Endothelial cell of umbilical vein (primary cell): ENCODE data around the gene UPB1. TPM values are rescaled to one million over a fixed set of nuclear protein-coding genes. Genes with fewer than 3 reads are reported as not detected.

Experiments used
- BruUV-seq: library from RNA; stranded (reverse); fragments of 400-500 nt; replicated peaks from 2 replicates; lab custom pipeline; 2021; lab: Mats Ljungman, UMichigan
- CTCF ChIA-PET: fragments of 300-600, 350-600 bp; sonication (Branson Sonifier 250); formaldehyde crosslinking; loops from one replicate; lab custom pipeline; 2021; ENCODE audit warnings: antibody characterized with exemption, inconsistent platforms; lab: Charles Lee
- POLR2A ChIA-PET: fragments of 300-600, 350-600 bp; sonication (Branson Sonifier 250); formaldehyde crosslinking; loops from one replicate; lab custom pipeline; 2021; ENCODE audit warnings: antibody characterized with exemption, inconsistent platforms; lab: Charles Lee
- DNase-seq: peaks from one replicate; pipeline ENCODE4 v3.0.0-alpha.2; 2011; ENCODE audit warnings: low read depth, low spot score
- FAIRE-seq: peaks from 2 replicates; lab custom pipeline; 2011; peaks lifted over from hg19 to GRCh38; lab: Jason Lieb, UNC
- H2AFZ ChIP-seq: 2 replicates; pipeline ENCODE4 v1.6.0; 2012; ENCODE audit warnings: low read depth, low read length, control low read depth, inconsistent platforms
- H3K27ac ChIP-seq: 2 replicates; pipeline ENCODE4 v1.5.1; 2011; ENCODE audit warnings: low read depth, mild to moderate bottlenecking, control low read depth, low read length, moderate library complexity; ENCODE audit not compliant: insufficient read depth
- H3K27me3 ChIP-seq, 2 experiments: 2 replicates each; pipeline versions ENCODE4 v1.6.0 to v1.6.1; 2011; ENCODE audit warnings: low read length in 2 of 2, mixed read lengths in 1 of 2; ENCODE audit not compliant: control insufficient read depth in 2 of 2, insufficient read depth in 2 of 2
- H3K36me3 ChIP-seq, 2 experiments: 2 replicates in 1 of 2; 3 replicates in 1 of 2; pipeline ENCODE4 v1.5.1; 2011; ENCODE audit warnings: low read length in 2 of 2, mild to moderate bottlenecking in 1 of 2, moderate library complexity in 1 of 2; ENCODE audit not compliant: control insufficient read depth in 2 of 2, insufficient read depth in 2 of 2; ENCODE audit errors: extremely low read depth in 1 of 2
- H3K4me1 ChIP-seq: 3 replicates; pipeline ENCODE4 v1.5.1; 2011; ENCODE audit warnings: mild to moderate bottlenecking, low read length; ENCODE audit not compliant: control insufficient read depth, insufficient read depth; ENCODE audit errors: extremely low read depth
- H3K4me2 ChIP-seq: 2 replicates; pipeline ENCODE4 v1.6.1; 2011; ENCODE audit warnings: low read length, control low read depth, mixed read lengths; ENCODE audit not compliant: insufficient read depth
- H3K4me3 ChIP-seq, 3 experiments: fragments of 200-600 bp in 1 of 3; sonication (generic), shearing (Covaris generic) in 1 of 3; replicated peaks in 1 of 3; 2 replicates each; pipeline ENCODE4 v1.5.1; 2011 to 2016; ENCODE audit warnings: control low read depth in 3 of 3, low read length in 3 of 3, mild to moderate bottlenecking in 2 of 3, inconsistent platforms in 1 of 3, low read depth in 1 of 3, moderate library complexity in 1 of 3; ENCODE audit not compliant: insufficient read depth in 1 of 3
- H3K79me2 ChIP-seq: 2 replicates; pipeline ENCODE4 v1.6.0; 2012; ENCODE audit warnings: low read length, inconsistent platforms; ENCODE audit not compliant: control insufficient read depth, insufficient read depth
- H3K9ac ChIP-seq: replicated peaks from 2 replicates; pipeline ENCODE3; 2011; ENCODE audit warnings: low read length, control low read depth; ENCODE audit not compliant: insufficient read depth; ENCODE audit errors: extremely low read depth
- H3K9me1 ChIP-seq: replicated peaks from 3 replicates; pipeline ENCODE4 v1.6.0; 2011; ENCODE audit warnings: mild to moderate bottlenecking, low read length; ENCODE audit not compliant: control insufficient read depth, insufficient read depth; ENCODE audit errors: extremely low read depth
- H3K9me3 ChIP-seq: replicated peaks from 2 replicates; pipeline ENCODE4 v1.5.1; 2012; ENCODE audit warnings: low read length, inconsistent platforms; ENCODE audit not compliant: control insufficient read depth, insufficient read depth
- H4K20me1 ChIP-seq: replicated peaks from 2 replicates; pipeline ENCODE3; 2011; ENCODE audit warnings: mild to moderate bottlenecking, low read length; ENCODE audit not compliant: control insufficient read depth, insufficient read depth; ENCODE audit errors: extremely low read depth
- CTCF ChIP-seq, 2 donors: IDR thresholded peaks; 1 replicate in 1 of 2; 2 replicates in 1 of 2; pipeline ENCODE4 v1.5.1; 2011; ENCODE audit warnings: low read length in 2 of 2, mild to moderate bottlenecking in 2 of 2, moderate library complexity in 2 of 2, control low read depth in 1 of 2, inconsistent platforms in 1 of 2, low read depth in 1 of 2; ENCODE audit not compliant: insufficient read depth in 1 of 2; ENCODE audit errors: extremely low read depth in 1 of 2
- EZH2 ChIP-seq: IDR thresholded peaks from 2 replicates; pipeline ENCODE4 v1.6.1; 2012; ENCODE audit warnings: borderline replicate concordance, low read depth, mild to moderate bottlenecking, moderate library complexity, low read length, inconsistent platforms; ENCODE audit not compliant: severe bottlenecking
- FOS ChIP-seq: IDR thresholded peaks from 2 replicates; pipeline ENCODE4 v1.6.1; 2011; ENCODE audit warnings: mild to moderate bottlenecking, low read length, moderate library complexity, borderline replicate concordance; ENCODE audit not compliant: insufficient read depth
- GATA2 ChIP-seq: IDR thresholded peaks from 2 replicates; pipeline ENCODE4 v1.7.0; 2011; ENCODE audit warnings: low read depth, mild to moderate bottlenecking, moderate library complexity, mixed read lengths, low read length; ENCODE audit not compliant: insufficient read length, insufficient read depth
- JUN ChIP-seq: IDR thresholded peaks from 2 replicates; pipeline ENCODE4 v1.6.1; 2011; ENCODE audit warnings: borderline replicate concordance, low read depth; ENCODE audit not compliant: insufficient read length, insufficient read depth
- MAX ChIP-seq: IDR thresholded peaks from 2 replicates; pipeline ENCODE4 v1.6.1; 2011; ENCODE audit not compliant: insufficient read depth, insufficient read length
- MYC ChIP-seq: IDR thresholded peaks from one replicate; pipeline ENCODE4 v1.6.1; 2011; ENCODE audit warnings: mild to moderate bottlenecking, low read depth, low read length
- POLR2A ChIP-seq: IDR thresholded peaks from 2 replicates; pipeline ENCODE4 v1.6.1; 2012; ENCODE audit warnings: low read depth, mild to moderate bottlenecking, control low read depth, low read length
- POLR2AphosphoS5 ChIP-seq: IDR thresholded peaks from 2 replicates; pipeline ENCODE4 v1.6.1; 2012; ENCODE audit warnings: low read depth, mild to moderate bottlenecking, control low read depth, low read length, moderate library complexity; ENCODE audit not compliant: insufficient read depth
- dilution Hi-C: fragments of 300-500 bp; cut with MboI; formaldehyde crosslinking; loops from one replicate; pipeline ENCODE4 v1.15.0; 2019; ENCODE audit warnings: low sequenced_read_pairs; ENCODE audit not compliant: extremely low pct_ligation_motif_present
- intact Hi-C: fragments of 100-400 bp; cut with micrococcal nuclease; formaldehyde crosslinking; loops from one replicate; pipeline ENCODE4 v1.10.0; 2022
- polyA plus RNA-seq, 4 experiments: library from polyadenylated mRNA; depleted of rRNA in 3 of 4; stranded (reverse) in 3 of 4; unstranded in 1 of 4; fragments of >200 nt; gene quantifications; 2 replicates each; pipeline versions ENCODE4 v1.2.1 to v1.2.3, GENCODE V29; 2011 to 2012; ENCODE audit warnings: missing spikeins in 1 of 4
- total RNA-seq: library from RNA; stranded (reverse); gene quantifications from 2 replicates; pipeline ENCODE4 v1.2.3, GENCODE V29; 2021

The UPB1 gene
- total and polyA plus RNA-seq, 2 donors (not counting 3 experiments of a cell fraction or from before 2014, with no cell fraction given), result 0.30 to 0.80 TPM

- Histone ChIP-seq H4K20me1 (no peaks in the 10 kb centered on the region), H3K79me2 (no peaks in the 10 kb centered on the region), H3K9ac (no peak overlapping the region), H3K36me3 (no peaks in the 10 kb centered on the region), H3K27ac (no peak overlapping the region), H3K4me2 (no peak overlapping the region), H3K9me1 (no peaks in the 10 kb centered on the region), H3K4me1 (peaks cover 33% of the 10 kb centered on the region), H2AFZ (no peak overlapping the region), H3K9me3 (no peaks in the 10 kb centered on the region), H3K27me3 (no peaks in the 10 kb centered on the region), H3K4me3 (no peak overlapping the region)
- no TSS peak for BruUV-seq
- no peak for FAIRE-seq
- intact Hi-C loops (no loop called here), dilution Hi-C loops (no loop called here)
- no peak for DNase-seq
- POLR2A ChIA-PET, result no interaction called here
- CTCF ChIA-PET, result interaction anchor here (1.0 to 2.5 kb wide), 5 partner anchors 10 to 31 kb away, joined by 4 to 14 read pairs (median 6); partner anchors contain the start of gene ADORA2A
- TF ChIP-seq EZH2 (no peak), CTCF (IDR thresholded peaks at IDR 0.05; ENCODE audit: extremely low read depth in 1 of 2, insufficient read depth in 1 of 2, low read depth in 1 of 2, low read length in 2 of 2) (no peak), JUN (no peak), MYC (no peak), FOS (no peak), POLR2AphosphoS5 (no peak), GATA2 (no peak), POLR2A (no peak), MAX (no peak)
These were observed 40.1 kb upstream of the UPB1 start for GRCh38 chr22:24455039-24455438.
